ENCODE data around the gene CTNND2.

CTNND2 gene

GRCh38 chr5:11452852-11453251 is 451.4 kb downstream of the CTNND2 start (continued):
- TF ChIP-seq PRDM2 (tag by site-specific recombination; IDR thresholded peaks at IDR 0.05; ENCODE audit: borderline replicate concordance) (no peak), ZNF596 (tag by site-specific recombination; IDR thresholded peaks at IDR 0.05) (no peak), ZBTB26 (tag by site-specific recombination; optimal IDR thresholded peaks at IDR 0.05) (no peak), OSR2 (tag by site-specific recombination; IDR thresholded peaks at IDR 0.05) (no peak), ZNF354C (tag by site-specific recombination; IDR thresholded peaks at IDR 0.05; ENCODE audit: borderline replicate concordance, low read depth) (no peak), OVOL3 (tag by site-specific recombination; IDR thresholded peaks at IDR 0.05) (no peak), ZNF426 (tag by site-specific recombination; IDR thresholded peaks at IDR 0.05) (no peak), KLF17 (tag by site-specific recombination; IDR thresholded peaks at IDR 0.05) (no peak)

- no peak overlapping the region for H3K27ac ChIP-seq (ENCODE audit: extremely low read depth, low read depth, low read length)
- no peaks in the 10 kb centered on the region for H3K9me3 ChIP-seq (ENCODE audit: control insufficient read depth, insufficient read depth, low read depth, low read length)
- no peaks in the 10 kb centered on the region for H3K36me3 ChIP-seq (ENCODE audit: control insufficient read depth in 2 of 2, insufficient read depth in 1 of 2, low read length in 2 of 2)
- no peak overlapping the region for H3K4me3 ChIP-seq (ENCODE audit: low read depth, low read length)
- POLR2A ChIA-PET, result no interaction called here
- CTCF ChIA-PET, result interaction anchor here (0.7 kb wide), 1 partner anchor 497 kb away, joined by 3 read pairs; no protein-coding TSS in a partner anchor
- TF ChIP-seq ZBTB26 (tag by site-specific recombination; optimal IDR thresholded peaks at IDR 0.05), result no peak
- TF ChIP-seq ZNF624 (tag by site-specific recombination; IDR thresholded peaks at IDR 0.05), result no peak
- no peak for TF ChIP-seq SCRT1 (tag by site-specific recombination; IDR thresholded peaks at IDR 0.05; ENCODE audit: borderline replicate concordance)
- H3K4me1 ChIP-seq (ENCODE audit: control insufficient read depth, insufficient read depth, low read length), result no peaks in the 10 kb centered on the region
Measured at GRCh38 chr5:11449966-11450365, 454.3 kb downstream of the CTNND2 start.

- H3K36me3 ChIP-seq (ENCODE audit: control insufficient read depth in 2 of 2, insufficient read depth in 1 of 2, low read length in 2 of 2), result no peaks in the 10 kb centered on the region
- no peaks in the 10 kb centered on the region for H3K4me1 ChIP-seq (ENCODE audit: control insufficient read depth, insufficient read depth, low read length)
- ChIA-PET POLR2A (no interaction called here), CTCF (no interaction called here)
- H3K9me3 ChIP-seq (ENCODE audit: control insufficient read depth, insufficient read depth, low read depth, low read length), result no peaks in the 10 kb centered on the region
- H3K27ac ChIP-seq (ENCODE audit: extremely low read depth, low read depth, low read length), result no peak overlapping the region
- TF ChIP-seq GLIS2 (tag by site-specific recombination; IDR thresholded peaks at IDR 0.05), result no peak
- no peak for TF ChIP-seq ZNF555 (tag by site-specific recombination; conservative IDR thresholded peaks at IDR 0.05)
- no peak for TF ChIP-seq ZNF280D (tag by site-specific recombination; IDR thresholded peaks at IDR 0.05)
- no peak for TF ChIP-seq ZNF626 (tag by site-specific recombination; IDR thresholded peaks at IDR 0.05)
- TF ChIP-seq SP3 (tag by site-specific recombination; IDR thresholded peaks at IDR 0.05), result no peak
- TF ChIP-seq SCRT2 (tag by site-specific recombination; IDR thresholded peaks at IDR 0.05), result no peak
- H3K4me3 ChIP-seq (ENCODE audit: low read depth, low read length), result no peak overlapping the region
Measured at GRCh38 chr5:11449217-11449616, 455.0 kb downstream of the CTNND2 start.
